ENCODE data around the gene LSM3. TPM values are rescaled to one million over a fixed set of nuclear protein-coding genes. Genes with fewer than 3 reads are reported as not detected.

The LSM3 gene
- total and polyA plus RNA-seq, 4 donors = 6.4 to 10.3 (median 9.9) TPM

DNA sequence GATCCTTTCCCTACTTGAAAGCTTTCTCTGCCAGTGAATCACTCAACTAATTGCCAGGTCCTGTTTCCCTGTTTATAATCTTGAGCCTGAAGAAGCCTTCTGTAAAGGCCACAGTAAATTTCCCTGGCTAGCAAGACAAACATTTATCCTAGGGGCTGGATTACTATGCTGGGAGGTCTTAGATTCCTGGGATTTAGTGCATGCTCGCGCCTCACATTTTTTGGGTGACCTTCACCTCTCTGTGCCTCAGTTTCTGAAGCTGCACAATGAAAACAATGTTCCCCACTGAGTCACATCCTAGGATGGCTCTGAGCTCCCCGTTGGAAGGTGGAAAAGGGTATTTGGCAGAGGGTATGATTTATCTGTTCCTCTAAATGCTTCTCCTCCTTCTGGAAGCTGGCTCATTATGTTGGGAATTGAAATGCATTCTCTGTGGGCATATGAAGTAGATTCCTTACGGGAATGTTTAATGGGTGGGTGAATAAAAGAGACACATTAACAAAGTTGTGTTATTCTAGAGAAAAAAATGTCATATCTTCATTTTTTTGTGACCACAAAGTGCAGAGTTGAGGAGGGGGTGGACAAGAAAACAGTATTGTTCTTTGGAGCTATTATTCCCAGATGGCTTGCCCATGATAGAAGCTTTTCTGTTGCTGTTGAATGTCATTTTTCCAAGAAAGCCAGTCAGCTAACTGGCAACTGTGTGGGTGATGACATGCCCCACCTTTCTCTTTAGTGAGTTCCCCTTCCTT, 32.4 kb downstream of the LSM3 start:
- WGBS, 2 donors = 69 to 79% methylated on average over 4 of the region's 4 CpGs
- DNase-seq = no peak
- TF ChIP-seq, protein P1, sequence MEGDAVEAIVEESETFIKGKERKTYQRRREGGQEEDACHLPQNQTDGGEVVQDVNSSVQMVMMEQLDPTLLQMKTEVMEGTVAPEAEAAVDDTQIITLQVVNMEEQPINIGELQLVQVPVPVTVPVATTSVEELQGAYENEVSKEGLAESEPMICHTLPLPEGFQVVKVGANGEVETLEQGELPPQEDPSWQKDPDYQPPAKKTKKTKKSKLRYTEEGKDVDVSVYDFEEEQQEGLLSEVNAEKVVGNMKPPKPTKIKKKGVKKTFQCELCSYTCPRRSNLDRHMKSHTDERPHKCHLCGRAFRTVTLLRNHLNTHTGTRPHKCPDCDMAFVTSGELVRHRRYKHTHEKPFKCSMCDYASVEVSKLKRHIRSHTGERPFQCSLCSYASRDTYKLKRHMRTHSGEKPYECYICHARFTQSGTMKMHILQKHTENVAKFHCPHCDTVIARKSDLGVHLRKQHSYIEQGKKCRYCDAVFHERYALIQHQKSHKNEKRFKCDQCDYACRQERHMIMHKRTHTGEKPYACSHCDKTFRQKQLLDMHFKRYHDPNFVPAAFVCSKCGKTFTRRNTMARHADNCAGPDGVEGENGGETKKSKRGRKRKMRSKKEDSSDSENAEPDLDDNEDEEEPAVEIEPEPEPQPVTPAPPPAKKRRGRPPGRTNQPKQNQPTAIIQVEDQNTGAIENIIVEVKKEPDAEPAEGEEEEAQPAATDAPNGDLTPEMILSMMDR (IDR thresholded peaks at IDR 0.05; ENCODE audit: control extremely low read depth, extremely low read depth) = no peak
- Histone ChIP-seq H3K9ac (ENCODE audit: insufficient read depth in 1 of 2, low read length in 2 of 2) (no peak overlapping the region), H3K27ac (ENCODE audit: low read depth in 1 of 2, low read length in 1 of 2) (no peak overlapping the region), H3K36me3 (ENCODE audit: control insufficient read depth in 4 of 4, insufficient read depth in 4 of 4, low read length in 4 of 4) (no peaks in the 10 kb centered on the region), H3K4me3 (no peak overlapping the region), H3K4me1 (ENCODE audit: control insufficient read depth in 5 of 5, insufficient read depth in 5 of 5, low read length in 5 of 5) (peaks cover 0 to 34% (median 11%) of the 10 kb centered on the region in 5 donors), H3K27me3 (ENCODE audit: control insufficient read depth in 3 of 3, insufficient read depth in 3 of 3, low read length in 2 of 3) (no peaks in the 10 kb centered on the region), H3K9me3 (ENCODE audit: control insufficient read depth in 4 of 4, insufficient read depth in 3 of 4, low read length in 3 of 4) (no peaks in the 10 kb centered on the region)
- ATAC-seq (ENCODE audit: insufficient read depth, low FRiP score) = no peak

DNA sequence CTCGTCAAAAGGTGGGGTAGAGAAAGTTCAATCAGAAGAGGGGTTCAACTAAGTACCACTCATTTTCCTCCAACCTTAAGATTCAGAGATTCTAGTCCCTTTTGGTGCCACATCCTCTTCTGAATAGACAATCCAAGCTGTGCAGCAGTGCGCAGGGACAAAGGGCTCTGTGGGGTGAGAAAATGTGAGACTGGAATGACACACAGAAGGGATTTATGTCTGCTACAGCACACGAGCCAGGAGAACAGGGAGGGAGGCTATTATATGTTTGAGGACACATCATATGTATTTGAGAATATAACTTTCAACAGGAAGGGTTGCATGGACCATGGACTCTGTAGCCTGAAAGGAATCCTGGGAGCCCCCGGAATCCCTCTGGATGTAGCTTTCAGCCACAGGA, 33.0 kb downstream of the LSM3 start:
- Histone ChIP-seq H3K4me1 (ENCODE audit: control insufficient read depth in 5 of 5, insufficient read depth in 5 of 5, low read length in 5 of 5) (peaks cover 0 to 34% (median 11%) of the 10 kb centered on the region in 5 donors), H3K27ac (ENCODE audit: low read depth in 1 of 2, low read length in 1 of 2) (no peak overlapping the region), H3K36me3 (ENCODE audit: control insufficient read depth in 4 of 4, insufficient read depth in 4 of 4, low read length in 4 of 4) (no peaks in the 10 kb centered on the region), H3K9ac (ENCODE audit: insufficient read depth in 1 of 2, low read length in 2 of 2) (no peak overlapping the region), H3K4me3 (no peak overlapping the region), H3K9me3 (ENCODE audit: control insufficient read depth in 4 of 4, insufficient read depth in 3 of 4, low read length in 3 of 4) (no peaks in the 10 kb centered on the region), H3K27me3 (ENCODE audit: control insufficient read depth in 3 of 3, insufficient read depth in 3 of 3, low read length in 2 of 3) (no peaks in the 10 kb centered on the region)
- TF ChIP-seq, protein P1 (IDR thresholded peaks at IDR 0.05; ENCODE audit: control extremely low read depth, extremely low read depth) = no peak
- ATAC-seq (ENCODE audit: insufficient read depth, low FRiP score) = no peak
- WGBS, 2 donors = 67 to 76% methylated on average over 4 of the region's 4 CpGs
- no peak for DNase-seq

DNA sequence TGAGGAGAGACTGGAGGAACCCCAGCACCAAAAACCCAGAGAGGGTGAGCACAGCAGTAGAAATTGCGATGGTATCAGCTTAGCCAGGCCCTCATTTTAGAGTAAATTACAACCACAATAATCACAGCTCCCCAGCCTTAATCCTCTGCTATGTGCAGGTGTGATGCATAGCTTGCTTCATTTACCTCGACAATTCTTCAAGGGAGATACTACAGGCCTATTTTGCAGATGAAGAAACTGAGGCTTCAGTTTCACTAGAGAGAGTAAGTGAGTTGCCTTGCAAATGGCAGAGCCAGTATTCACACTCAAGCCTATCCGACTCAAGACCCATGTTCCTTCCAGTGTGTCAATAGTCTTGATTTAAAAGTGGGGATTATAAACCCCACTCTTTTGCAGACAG, 33.4 kb downstream of the LSM3 start:
- Histone ChIP-seq H3K27ac (ENCODE audit: low read depth in 1 of 2, low read length in 1 of 2) (no peak overlapping the region), H3K4me3 (no peak overlapping the region), H3K4me1 (ENCODE audit: control insufficient read depth in 5 of 5, insufficient read depth in 5 of 5, low read length in 5 of 5) (peaks cover 0 to 34% (median 11%) of the 10 kb centered on the region in 5 donors), H3K9ac (ENCODE audit: insufficient read depth in 1 of 2, low read length in 2 of 2) (no peak overlapping the region), H3K36me3 (ENCODE audit: control insufficient read depth in 4 of 4, insufficient read depth in 4 of 4, low read length in 4 of 4) (no peaks in the 10 kb centered on the region), H3K9me3 (ENCODE audit: control insufficient read depth in 4 of 4, insufficient read depth in 3 of 4, low read length in 3 of 4) (no peaks in the 10 kb centered on the region), H3K27me3 (ENCODE audit: control insufficient read depth in 3 of 3, insufficient read depth in 3 of 3, low read length in 2 of 3) (no peaks in the 10 kb centered on the region)
- ATAC-seq (ENCODE audit: insufficient read depth, low FRiP score) (no peak), DNase-seq (no peak)
- 96 to 97% methylated on average over 3 of the region's 3 CpGs for WGBS, 2 donors
- TF ChIP-seq, protein P1 (IDR thresholded peaks at IDR 0.05; ENCODE audit: control extremely low read depth, extremely low read depth) = no peak

Data from lung (tissue), 12 donors.